Stimulated activated CD4-positive, alpha-beta T cell treated with anti-CD3 and anti-CD28 coated beads, Interleukin-4, amount 100 ng/mL, for 1 hour (primary cell): ENCODE results near the gene RTL3.
"Not testable (repeated sequence)": the region's sequence is repeated elsewhere in the genome, so short reads cannot be mapped to it uniquely, and the experiment has no call there.

Source experiments
- DNase-seq: peaks from one replicate; pipeline ENCODE4 v3.0.0-alpha.2; 2020

RTL3 gene, protein sequence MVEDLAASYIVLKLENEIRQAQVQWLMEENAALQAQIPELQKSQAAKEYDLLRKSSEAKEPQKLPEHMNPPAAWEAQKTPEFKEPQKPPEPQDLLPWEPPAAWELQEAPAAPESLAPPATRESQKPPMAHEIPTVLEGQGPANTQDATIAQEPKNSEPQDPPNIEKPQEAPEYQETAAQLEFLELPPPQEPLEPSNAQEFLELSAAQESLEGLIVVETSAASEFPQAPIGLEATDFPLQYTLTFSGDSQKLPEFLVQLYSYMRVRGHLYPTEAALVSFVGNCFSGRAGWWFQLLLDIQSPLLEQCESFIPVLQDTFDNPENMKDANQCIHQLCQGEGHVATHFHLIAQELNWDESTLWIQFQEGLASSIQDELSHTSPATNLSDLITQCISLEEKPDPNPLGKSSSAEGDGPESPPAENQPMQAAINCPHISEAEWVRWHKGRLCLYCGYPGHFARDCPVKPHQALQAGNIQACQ

DNA sequence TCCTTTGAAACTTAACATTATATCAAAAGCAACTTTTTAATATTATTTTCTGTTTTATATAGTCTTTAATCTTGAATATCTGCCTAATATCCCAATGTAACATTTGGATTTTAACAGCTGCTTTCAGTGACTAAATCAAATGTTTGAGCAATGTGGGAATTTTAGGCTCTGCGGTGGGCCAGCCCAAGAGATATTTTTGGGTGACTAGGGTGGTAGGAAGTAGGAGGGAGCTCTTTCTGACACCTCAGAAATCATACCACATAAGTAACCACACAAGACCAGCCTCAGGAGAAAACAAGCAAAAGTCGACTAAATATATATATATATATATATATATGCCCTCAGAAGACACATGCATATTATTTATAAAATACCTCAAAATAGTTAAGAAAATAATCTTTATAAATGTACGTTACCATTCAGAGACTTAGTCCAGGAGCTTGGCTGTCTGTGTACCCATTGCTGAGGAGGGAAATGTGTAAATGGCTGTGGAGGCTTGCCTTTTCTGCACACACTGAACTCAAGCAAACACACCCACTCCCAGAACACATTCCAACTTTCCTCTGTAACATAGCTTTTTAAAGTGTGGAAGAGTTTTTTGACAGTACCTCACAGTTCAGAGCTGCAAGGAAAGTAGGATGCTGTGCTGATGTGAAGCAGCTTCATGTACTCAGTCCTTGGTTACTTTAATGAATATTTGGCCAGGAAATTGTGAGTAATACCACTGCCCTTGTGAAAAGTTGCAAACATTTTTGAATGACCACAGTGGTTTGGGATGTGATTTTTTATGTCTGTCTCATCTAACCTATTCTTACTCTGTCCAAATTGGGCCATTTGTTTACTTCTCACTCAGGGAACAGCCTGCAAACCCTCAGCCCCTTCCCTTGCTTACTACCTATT, at the start of gene RTL3:
Gene RTL3 (minus strand): TSS at position 484 of the 900 bp plus-strand sequence. CDS start 908 bp downstream, outside the sequence.
- no peak for DNase-seq

GRCh38 chrX:78708816-78709215, 49.7 kb upstream of the RTL3 start:
- DNase-seq: no peak

- DNase-seq: no peak
Observed at GRCh38 chrX:78708262-78708661, 49.1 kb upstream of the RTL3 start.

DNA sequence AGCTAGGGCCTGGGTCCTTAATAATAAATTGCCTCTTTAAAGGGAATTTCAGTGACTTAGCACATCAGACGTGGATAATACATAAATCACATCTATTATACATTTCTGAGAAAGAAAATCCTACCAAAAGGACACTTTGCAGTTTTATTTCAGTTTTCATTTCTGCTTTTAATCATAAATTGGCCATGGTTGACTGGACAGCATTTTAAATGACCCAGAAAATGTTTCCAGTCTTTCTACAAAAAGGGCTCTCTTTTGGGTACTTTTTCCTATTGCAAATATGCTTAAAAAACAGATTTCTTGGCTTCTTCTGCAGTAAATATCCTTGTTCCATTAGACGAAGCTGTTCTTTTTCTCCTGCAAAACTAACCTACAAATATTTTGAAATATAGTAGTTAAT, 46.9 kb upstream of the RTL3 start:
- no peak for DNase-seq

DNA sequence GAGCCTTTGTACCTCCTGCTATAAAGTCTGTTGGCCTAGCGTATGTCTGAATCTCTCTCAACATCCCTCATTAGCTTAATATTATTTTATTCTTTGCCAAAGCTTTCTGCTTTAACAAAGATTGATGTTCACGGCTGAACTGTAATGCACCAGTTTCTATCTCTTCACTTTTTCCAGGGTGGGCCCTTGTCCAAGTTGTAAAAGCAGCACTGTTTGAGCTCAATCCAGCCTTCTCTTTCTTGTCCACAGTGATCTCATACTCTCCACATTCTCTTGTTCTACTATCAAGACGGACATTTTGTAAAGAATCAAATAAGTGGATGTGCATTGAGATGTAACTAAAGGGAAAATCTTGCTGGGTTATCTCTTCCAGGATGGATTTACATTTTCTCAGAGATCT, 34.4 kb upstream of the RTL3 start:
- no peak for DNase-seq

DNA sequence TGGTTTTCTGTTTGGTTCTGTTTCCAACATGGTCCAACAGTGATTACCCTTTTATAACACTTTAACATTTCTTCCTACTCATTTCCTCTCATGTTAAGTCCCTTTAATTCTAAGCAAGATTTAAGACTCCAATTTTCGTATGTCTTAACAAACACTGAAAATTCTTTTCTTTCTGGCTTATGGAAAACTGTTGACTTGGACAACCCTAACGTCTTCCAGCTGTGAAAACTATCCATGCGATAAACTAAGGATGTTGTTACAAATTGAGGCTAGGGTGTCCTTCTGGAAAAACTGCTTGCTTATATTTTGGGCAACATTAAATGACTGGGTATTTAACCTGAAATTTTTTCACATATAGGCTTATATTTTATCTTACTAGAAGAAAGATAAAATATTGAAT, 33.9 kb upstream of the RTL3 start:
- no peak for DNase-seq

- no peak for DNase-seq
Observed at GRCh38 chrX:78687586-78687985, 28.5 kb upstream of the RTL3 start.

- no peak for DNase-seq
Observed at GRCh38 chrX:78673246-78673645, 14.1 kb upstream of the RTL3 start.

GRCh38 chrX:78665342-78665741, 6.2 kb upstream of the RTL3 start:
- no peak for DNase-seq

DNA sequence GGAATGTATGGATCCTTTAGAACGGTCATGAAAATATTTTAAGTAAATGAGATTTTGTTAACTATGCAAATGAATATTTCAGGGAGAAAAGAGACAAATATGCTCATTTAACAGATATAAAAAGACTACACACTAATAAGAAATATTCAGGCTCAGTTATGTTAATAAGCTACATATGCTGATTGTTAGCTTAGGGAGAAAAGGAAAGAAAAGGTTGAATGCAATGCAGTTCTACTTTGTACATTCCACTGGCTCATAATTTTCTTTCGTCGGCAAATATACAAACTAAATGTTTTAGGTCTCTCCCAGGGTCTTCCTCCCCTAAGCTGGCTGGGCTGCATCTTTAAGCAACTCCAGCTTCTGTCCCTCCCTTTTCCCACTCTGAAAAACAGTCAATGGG, 2.7 kb upstream of the RTL3 start:
- no peak for DNase-seq

- no peak for DNase-seq
Observed at GRCh38 chrX:78659955-78660354, 827 bp upstream of the RTL3 start.

- no peak for DNase-seq
Observed at GRCh38 chrX:78658414-78658813, 714 bp downstream of the RTL3 start.

DNA sequence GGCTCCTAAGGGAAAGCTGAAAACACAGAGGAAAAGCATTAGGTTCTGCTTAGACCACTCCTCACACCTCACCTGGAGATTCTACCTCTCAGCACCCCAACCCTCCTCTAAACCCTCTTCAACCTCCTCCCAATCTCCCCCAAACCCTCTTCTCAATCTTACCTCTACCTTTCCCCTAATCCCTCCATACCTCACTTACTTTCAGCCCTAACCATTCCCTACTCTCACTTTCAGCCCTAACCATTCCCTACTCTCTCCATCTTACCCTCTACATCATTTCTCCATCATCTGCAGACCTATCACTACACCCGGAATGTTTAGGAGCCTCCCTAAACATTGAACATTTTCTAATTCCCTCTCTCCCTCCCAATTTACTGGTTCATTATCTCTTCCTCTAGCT, 3.5 kb downstream of the RTL3 start:
- no peak for DNase-seq

DNA sequence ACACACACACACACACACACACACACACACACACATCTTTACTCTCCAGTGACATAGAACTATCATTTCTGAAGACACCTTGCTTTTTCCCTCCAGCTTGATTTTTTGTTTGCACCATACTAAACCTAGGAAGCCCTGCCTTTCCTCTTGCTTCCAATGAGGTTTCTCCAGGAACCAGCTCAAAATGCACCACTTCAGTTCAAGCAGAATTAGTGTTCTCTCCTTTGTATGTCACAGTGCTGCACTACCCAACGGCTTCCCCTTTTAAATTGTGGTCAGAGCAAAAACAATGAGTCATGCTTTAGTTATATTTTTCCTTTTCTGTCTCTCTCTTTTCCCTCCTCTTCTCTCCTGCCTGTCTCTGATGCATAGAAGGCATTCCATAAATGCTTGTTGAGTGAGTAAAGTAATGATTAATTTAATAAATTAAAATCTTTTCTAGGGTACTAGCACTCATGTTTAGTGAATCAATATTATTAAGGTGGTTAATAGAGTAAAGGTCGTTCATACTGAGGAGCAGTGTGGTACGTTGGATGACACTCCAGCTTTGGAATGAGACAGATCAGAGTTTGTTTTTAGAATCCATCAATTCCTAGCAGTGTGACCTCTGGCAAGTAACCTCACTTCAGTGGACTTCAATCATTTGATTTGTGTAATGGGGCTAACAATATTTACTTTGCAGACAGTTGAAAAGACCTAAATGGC, 5.9 kb downstream of the RTL3 start:
- DNase-seq: no peak

GRCh38 chrX:78650906-78651437, 8.2 kb downstream of the RTL3 start:
- no peak for DNase-seq

GRCh38 chrX:78643874-78644273, 15.3 kb downstream of the RTL3 start:
- no peak for DNase-seq

DNA sequence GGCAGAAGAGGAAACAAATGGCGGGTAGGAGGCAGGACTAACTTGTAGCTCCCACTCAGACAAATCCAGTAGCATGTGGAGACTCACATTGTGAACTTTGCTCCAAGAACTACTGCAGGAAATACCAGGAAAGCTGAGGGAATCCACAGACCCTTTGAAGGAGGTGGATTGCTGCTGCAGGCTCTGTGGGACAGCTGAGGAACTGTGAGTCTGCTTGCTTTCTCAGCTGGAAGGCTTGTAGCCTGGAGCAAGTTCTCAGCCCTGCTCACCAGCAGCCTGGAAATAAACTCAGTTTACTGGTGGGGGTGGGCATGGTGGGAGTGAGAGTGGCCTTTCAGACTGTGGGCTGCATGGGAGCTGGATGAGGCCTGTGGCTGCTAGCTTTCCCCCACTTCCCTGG, 16.0 kb downstream of the RTL3 start:
- DNase-seq: no peak

GRCh38 chrX:78636096-78636495, 23.0 kb downstream of the RTL3 start:
- DNase-seq: not testable (repeated sequence)

GRCh38 chrX:78624962-78625909, 33.9 kb downstream of the RTL3 start:
- no peak for DNase-seq

DNA sequence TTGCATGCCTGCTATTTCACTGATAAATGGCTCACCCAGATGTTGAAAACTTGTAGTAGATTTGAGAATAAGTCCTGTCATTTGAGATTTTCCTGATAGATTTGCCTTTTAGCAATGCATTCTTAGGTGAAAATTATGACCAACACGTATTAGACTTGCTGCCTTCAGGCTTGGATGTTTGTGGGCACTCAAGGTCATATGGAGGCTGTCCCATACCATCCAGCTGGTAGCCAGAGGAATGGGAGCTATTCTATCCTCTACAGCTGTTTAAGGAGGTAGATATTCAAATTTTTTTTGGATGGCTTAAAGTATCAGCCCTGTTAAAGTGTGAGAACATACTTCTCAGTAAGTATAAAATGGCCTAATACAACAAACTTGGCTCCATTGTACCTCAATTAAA, 34.7 kb downstream of the RTL3 start:
- DNase-seq: no peak

- no peak for DNase-seq
Observed at GRCh38 chrX:78622831-78623230, 36.3 kb downstream of the RTL3 start.

DNA sequence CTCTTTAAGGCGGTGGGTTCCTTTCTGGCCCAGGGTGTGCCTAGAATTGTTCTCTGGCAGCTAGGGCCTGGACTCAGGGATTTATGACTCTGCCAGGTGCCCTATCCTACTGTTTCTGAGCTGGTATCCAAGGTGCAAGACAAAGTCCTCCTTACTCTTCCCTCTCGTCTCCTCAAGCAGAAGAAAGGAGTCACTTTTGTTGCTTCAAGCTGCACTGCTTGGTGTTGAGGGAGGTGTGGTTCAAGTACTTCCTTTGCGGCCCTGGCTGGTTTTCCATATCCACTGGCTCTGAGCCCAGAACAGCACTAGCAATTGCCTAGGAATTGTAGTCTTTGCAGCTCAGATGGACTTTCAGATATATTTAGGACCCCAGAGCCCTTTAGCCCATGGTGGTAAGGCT, 39.3 kb downstream of the RTL3 start:
- no peak for DNase-seq
